ENCODE measurements around the gene EFL1. TPM values are rescaled to one million over a fixed set of nuclear protein-coding genes. Genes with fewer than 3 reads are reported as not detected.

The EFL1 gene
- total and polyA plus RNA-seq, 9 of the 15 experiments (the other 6 are each of a cell fraction or from before 2014, with no cell fraction given): 4.8 to 32.5 (median 16.9) TPM

DNA sequence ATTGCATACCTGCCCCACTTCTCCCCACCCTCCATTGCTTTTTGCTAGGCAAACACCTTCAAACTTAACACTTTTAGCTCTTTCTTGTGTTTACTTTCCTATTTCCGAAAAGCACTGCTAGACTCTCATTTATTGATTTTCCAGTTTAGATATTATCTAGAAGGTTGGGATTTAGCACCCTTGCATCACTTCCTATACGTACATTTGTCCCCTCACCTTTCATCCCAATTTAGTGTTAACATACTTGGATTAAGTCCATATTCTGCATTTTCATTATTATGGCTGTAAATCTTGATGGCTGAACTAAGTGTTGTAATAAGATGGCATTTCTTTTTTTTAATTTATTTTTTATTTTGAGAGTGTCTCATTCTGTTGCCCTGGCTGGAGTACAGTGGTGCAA is 47.3 kb upstream of the EFL1 start:
- no peaks in the 10 kb centered on the region for H4K20me1 ChIP-seq (replicated peaks; ENCODE audit: control insufficient read depth, insufficient read depth, low read length)
- no peaks in the 10 kb centered on the region for H3K9me3 ChIP-seq (replicated peaks; ENCODE audit: control insufficient read depth, insufficient read depth, low read depth, low read length)
- WGBS (ENCODE audit: insufficient coverage, low coverage, missing lambda C conversion rate): 12% methylated on average over 2 of the region's 2 CpGs
- TF ChIP-seq TRIM24 (IDR thresholded peaks at IDR 0.05) (peak in 1 of 2 experiments; percentile 60; a peak in 1 of 4 replicates), EP300 (IDR thresholded peaks at IDR 0.05; ENCODE audit: low read length) (peak; percentile 11; the same call in 1 of the 2 replicates), CEBPG (CRISPR knock-in tag; IDR thresholded peaks at IDR 0.05) (no peak), CEBPG (tag; conservative IDR thresholded peaks at IDR 0.05 in 1 of 2, IDR thresholded peaks at IDR 0.05 in 1 of 2) (peak in 1 of 2 experiments; percentile 63; a peak in 2 of 4 replicates), KLF10 (CRISPR knock-in tag; IDR thresholded peaks at IDR 0.05) (no peak)
- DNase-seq (ENCODE audit: extremely low read depth in 1 of 4, low spot score in 3 of 4) (no peak), ATAC-seq (no peak), FAIRE-seq (no peak)
- H3K9me1 ChIP-seq (ENCODE audit: control insufficient read depth, insufficient read depth, low read length): no peaks in the 10 kb centered on the region
- no peak overlapping the region for H3K27ac ChIP-seq (ENCODE audit: extremely low read depth, low read depth, low read length)
- no peaks in the 10 kb centered on the region for H3K36me3 ChIP-seq (ENCODE audit: control insufficient read depth, insufficient read depth, low read length)
- ChIA-PET POLR2A (no interaction called here), CTCF (ENCODE audit: low intra/inter-chr PET ratio) (no interaction called here)
- peaks cover 3 to 15% of the 10 kb centered on the region in 2 experiments; a peak in 2 of 5 replicates for H3K27me3 ChIP-seq (ENCODE audit: control insufficient read depth in 2 of 2, insufficient read depth in 2 of 2, low read length in 2 of 2)
- no peaks in the 10 kb centered on the region for H3K79me2 ChIP-seq (ENCODE audit: control insufficient read depth, insufficient read depth, low read length)
- in situ Hi-C loops (cut with MboI) (no loop called here), intact Hi-C loops (cut with micrococcal nuclease) (no loop called here)
- no TSS peak for BruUV-seq (replicated peaks)
- no peak overlapping the region for H3K9ac ChIP-seq (ENCODE audit: insufficient read depth in 1 of 2, low read depth in 2 of 2, low read length in 2 of 2)
- no peak overlapping the region for H2AFZ ChIP-seq (ENCODE audit: low read depth, low read length)
- H3K4me2 ChIP-seq (ENCODE audit: insufficient read depth, low read length): no peak overlapping the region
- peaks cover 4 to 6% of the 10 kb centered on the region in 2 experiments; a peak in 3 of 5 replicates for H3K4me1 ChIP-seq (replicated peaks in 1 of 2; ENCODE audit: control insufficient read depth in 2 of 2, insufficient read depth in 2 of 2, low read length in 2 of 2)
- H3K4me3 ChIP-seq: no peak overlapping the region

DNA sequence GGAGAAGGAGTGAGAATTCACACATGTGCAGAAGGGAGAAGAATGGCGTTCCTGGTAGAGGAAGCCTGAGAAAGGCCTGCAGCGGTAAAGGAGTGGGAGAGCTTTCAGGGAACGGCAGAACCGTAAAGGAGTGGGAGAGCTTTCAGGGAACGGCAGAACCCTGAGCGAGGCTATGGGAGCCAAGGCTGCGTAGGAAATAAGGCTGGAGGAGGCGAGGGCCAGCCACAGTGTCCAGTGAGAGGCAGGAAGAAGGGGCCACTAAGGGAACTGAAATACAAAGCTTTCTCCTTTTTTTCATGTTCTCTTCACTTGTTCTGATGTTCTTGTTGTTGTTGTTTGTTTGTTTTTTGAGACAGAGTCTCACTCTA is 45.2 kb upstream of the EFL1 start:
- TF ChIP-seq THRAP3 (IDR thresholded peaks at IDR 0.05; ENCODE audit: borderline replicate concordance): no peak
- Histone ChIP-seq H3K4me3 (no peak overlapping the region), H3K4me2 (ENCODE audit: insufficient read depth, low read length) (no peak overlapping the region), H3K79me2 (ENCODE audit: control insufficient read depth, insufficient read depth, low read length) (no peaks in the 10 kb centered on the region), H4K20me1 (replicated peaks; ENCODE audit: control insufficient read depth, insufficient read depth, low read length) (no peaks in the 10 kb centered on the region), H3K9me3 (replicated peaks; ENCODE audit: control insufficient read depth, insufficient read depth, low read depth, low read length) (no peaks in the 10 kb centered on the region), H3K4me1 (replicated peaks in 1 of 2; ENCODE audit: control insufficient read depth in 2 of 2, insufficient read depth in 2 of 2, low read length in 2 of 2) (peaks cover 3 to 4% of the 10 kb centered on the region in 2 experiments; a peak in 2 of 5 replicates), H3K27me3 (ENCODE audit: control insufficient read depth in 2 of 2, insufficient read depth in 2 of 2, low read length in 2 of 2) (peaks cover 3 to 15% of the 10 kb centered on the region in 2 experiments; a peak in 2 of 5 replicates), H3K36me3 (ENCODE audit: control insufficient read depth, insufficient read depth, low read length) (no peaks in the 10 kb centered on the region), H3K27ac (ENCODE audit: extremely low read depth, low read depth, low read length) (no peak overlapping the region), H3K9me1 (ENCODE audit: control insufficient read depth, insufficient read depth, low read length) (no peaks in the 10 kb centered on the region), H3K9ac (ENCODE audit: insufficient read depth in 1 of 2, low read depth in 2 of 2, low read length in 2 of 2) (no peak overlapping the region), H2AFZ (ENCODE audit: low read depth, low read length) (no peak overlapping the region)
- CTCF ChIA-PET (ENCODE audit: low intra/inter-chr PET ratio): no interaction called here
- FAIRE-seq: no peak
- POLR2A ChIA-PET: no interaction called here
- WGBS (ENCODE audit: insufficient coverage, low coverage, missing lambda C conversion rate): 15% methylated on average over 8 of the region's 8 CpGs
- DNase-seq (ENCODE audit: extremely low read depth in 1 of 4, low spot score in 3 of 4): no peak
- intact Hi-C loops (cut with micrococcal nuclease) (no loop called here), in situ Hi-C loops (cut with MboI) (no loop called here)
- ATAC-seq: no peak
- no TSS peak for BruUV-seq (replicated peaks)

Measured in K562 (cell line).